GM18498 (cell line): ENCODE data around the gene ENGASE.

Experiments used
- ATAC-seq: cut with Tn5 transposase; IDR thresholded peaks from one replicate; pipeline ENCODE4 v1.9.1; 2021; ENCODE audit warnings: mild to moderate bottlenecking, moderate library complexity; ENCODE audit not compliant: unreplicated experiment

Gene ENGASE

DNA sequence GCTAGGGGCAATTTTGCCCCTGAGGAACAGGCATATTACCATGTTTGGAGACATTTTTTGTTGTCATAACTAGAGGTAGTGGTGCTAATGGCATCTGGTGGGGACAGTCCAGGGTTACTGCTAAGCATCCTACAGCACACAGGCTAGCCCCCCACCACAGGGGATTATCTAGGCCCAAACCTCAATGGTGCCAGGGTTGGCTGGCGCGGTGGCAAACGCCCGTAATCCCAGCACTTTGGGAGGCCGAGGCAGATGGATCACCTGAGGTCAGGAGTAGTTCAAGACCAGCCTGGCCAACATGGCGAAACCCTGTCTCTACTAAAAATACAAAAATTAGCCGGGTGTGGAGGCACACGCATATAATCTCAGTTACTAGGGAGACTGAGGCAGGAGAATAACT, 35.5 kb upstream of the ENGASE start:
- ATAC-seq: no peak

DNA sequence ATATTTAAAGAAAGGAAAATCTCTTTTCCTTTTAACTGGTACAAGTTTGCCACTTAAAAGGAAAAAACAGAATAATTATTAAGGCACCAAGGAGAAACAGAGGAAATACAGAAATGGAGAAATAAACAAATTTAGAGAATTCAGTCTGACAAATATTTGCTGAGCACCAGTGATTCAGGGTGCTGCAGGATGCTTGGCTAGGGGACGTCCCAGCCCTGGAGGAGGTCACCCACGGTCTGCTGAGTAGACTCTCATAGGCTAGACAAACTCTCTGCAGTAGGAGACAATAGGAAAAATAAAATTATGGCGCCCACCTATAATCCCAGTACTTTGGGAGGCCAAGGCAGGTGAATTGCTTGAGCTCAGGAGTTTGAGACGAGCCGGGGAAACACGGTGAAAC, 34.7 kb upstream of the ENGASE start:
- ATAC-seq: no peak

- no peak for ATAC-seq
Observed at GRCh38 chr17:79041041-79041570, 33.5 kb upstream of the ENGASE start.

DNA sequence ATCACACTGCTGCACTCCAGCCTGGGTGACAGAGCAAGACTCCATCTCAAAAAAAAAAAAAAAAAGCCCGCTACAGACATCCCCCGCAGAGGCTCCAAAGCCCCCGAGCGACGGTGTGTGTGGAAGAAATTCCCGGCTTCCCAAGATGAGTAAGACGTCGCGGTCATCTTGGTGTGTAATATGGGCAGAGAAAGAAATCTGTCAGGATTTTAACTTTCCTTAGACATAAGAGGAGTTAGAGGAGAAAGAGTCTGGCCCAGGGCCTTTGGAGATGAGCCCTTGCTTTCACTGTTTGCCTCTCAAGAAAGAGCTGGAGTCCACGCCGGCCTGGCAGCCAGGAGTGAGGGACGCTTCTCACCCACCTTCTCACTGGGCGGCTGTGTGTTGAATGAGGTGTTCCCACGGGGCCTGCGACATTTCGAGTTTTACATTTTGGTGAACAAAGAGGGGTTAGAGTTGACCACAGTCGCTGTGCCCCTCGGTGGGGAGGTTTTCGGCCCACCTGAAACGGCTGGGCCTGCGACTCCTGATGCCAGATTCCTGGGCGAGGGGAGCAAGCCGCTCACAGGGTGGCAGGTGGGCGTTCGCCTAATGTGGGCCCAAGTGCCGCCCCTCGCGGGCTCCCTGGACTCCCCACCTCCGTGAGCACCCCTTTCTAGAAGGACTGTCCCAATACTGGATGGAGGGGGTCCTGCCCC, 32.8 kb upstream of the ENGASE start:
- no peak for ATAC-seq

- ATAC-seq: no peak
Observed at GRCh38 chr17:79042421-79043190, 32.0 kb upstream of the ENGASE start.

DNA sequence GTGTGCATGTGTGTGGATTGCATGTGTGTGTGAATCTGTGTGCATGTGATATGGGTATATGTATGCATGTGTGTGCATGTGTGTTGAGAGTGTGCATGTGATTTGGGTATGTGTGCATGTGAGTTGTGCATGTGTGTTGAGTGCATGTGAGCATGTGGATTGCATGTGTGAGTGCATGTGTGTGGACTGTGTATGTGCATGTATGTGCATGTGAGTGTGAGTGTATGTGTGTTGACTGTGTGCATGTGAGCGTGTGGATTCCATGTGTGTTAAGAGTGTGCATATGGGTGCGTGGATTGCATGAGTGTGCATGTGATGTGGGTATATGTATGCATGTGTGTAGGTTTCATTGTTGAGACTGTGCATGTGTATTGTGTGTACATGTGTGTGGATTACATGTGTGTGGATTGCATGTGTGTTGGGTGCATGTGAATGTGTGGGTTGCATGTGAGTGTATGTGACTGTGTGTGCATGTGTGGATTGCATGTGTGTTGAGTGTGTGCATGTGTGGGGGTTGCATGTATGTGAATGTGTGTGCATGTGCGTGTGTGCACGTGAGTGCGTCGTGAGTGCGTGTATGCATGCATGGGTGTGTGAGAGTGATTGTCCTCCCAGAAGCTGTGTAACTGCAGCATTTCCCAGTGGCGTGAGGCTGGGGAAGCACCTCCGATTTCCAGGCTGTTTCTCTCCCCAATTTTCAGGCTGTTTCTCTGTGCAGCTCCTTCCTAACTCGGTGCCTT, 31.3 kb upstream of the ENGASE start:
- ATAC-seq: no peak

DNA sequence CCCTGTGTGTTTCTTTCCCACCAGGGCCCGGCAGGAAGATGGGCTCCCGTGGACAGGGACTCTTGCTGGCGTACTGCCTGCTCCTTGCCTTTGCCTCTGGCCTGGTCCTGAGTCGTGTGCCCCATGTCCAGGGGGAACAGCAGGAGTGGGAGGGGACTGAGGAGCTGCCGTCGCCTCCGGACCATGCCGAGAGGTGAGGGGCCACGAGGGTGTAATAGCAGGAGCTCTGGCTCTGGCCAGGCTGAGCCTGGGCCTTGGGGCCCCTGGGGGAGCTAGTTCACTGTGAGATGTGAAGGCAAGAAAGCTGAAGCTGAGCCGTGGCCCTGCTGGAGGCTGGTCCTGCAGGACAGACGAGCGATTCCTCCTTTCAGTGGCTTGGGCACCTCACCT, 30.7 kb upstream of the ENGASE start:
- ATAC-seq: no peak

DNA sequence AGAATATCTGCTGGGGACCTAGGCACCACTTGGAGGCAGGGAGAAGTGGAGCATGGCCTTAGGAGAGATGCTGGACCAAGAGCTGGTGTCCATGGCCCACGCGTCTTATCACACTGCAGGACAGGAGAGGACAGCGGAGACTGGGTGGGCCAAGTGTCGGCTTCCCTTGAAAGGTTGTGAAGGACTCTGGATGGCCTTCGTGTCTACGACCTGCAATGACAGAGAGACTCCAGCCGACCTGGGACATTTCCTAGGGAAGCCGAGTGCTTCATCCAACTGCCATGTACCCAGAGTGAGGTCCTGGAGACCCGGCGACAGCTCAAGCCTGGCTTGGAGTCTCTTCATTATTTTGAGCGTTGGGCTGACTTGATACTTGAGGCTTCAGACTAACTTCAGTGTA, 30.2 kb upstream of the ENGASE start:
- ATAC-seq: no peak

DNA sequence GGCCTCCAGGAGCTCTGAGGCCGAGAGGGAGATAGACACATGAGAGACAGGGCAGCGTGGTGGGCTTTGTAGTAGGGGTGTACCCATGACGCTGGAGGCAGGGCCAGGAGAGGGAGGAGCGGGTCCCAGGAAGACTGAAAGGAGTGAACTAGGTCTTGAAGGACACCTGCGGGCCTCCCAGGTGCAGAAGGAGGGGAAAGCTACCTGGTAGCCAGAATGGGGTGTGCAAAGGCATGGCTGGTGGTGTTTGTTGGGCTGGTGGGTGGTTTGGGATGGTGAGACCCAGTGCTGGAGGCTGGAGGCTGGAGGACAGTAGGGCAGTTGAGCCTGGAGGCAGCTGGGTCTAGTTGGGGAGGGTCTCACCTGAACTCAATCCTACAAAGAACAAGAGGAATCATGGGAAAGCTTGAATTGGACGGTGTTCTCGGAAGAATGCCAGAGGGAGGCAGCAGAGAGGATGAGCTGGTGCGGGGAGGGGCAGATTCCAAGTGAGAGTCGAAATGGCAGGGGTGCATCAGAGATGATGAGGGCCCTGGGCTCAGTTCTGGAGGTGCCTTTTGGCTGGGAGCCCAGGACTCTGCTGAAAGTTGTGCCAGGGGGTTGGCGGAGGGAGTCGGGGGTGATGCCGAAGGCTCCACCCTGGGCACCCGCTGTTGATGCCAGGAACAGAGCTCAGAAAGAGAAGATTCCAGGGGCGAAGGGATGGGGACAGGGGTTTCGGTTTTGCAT, 29.5 kb upstream of the ENGASE start:
- ATAC-seq: no peak

- peak; percentile 43 for ATAC-seq
Observed at GRCh38 chr17:79045842-79046196, 28.8 kb upstream of the ENGASE start.

GRCh38 chr17:79046197-79046915, 28.3 kb upstream of the ENGASE start:
- no peak for ATAC-seq

DNA sequence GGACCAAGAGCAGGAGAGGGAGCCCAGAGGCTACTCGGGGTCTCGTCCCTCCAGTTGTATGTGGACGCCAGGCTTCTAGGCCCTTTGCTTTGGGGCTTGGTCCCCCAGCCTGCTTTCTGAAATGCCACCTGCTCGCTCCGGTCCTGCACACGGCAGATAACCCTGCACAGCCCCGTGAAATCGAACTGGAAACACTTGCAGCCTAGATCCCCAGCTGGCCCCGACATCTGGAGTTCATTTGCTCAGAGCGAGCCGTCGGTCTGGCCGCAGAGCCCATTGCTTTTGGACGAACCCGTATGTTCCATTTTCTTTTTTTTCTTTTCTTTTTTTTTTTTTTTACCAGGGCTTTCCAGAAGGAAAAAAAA, 27.7 kb upstream of the ENGASE start:
- ATAC-seq: no peak

GRCh38 chr17:79047291-79047920, 27.2 kb upstream of the ENGASE start:
- no peak for ATAC-seq

DNA sequence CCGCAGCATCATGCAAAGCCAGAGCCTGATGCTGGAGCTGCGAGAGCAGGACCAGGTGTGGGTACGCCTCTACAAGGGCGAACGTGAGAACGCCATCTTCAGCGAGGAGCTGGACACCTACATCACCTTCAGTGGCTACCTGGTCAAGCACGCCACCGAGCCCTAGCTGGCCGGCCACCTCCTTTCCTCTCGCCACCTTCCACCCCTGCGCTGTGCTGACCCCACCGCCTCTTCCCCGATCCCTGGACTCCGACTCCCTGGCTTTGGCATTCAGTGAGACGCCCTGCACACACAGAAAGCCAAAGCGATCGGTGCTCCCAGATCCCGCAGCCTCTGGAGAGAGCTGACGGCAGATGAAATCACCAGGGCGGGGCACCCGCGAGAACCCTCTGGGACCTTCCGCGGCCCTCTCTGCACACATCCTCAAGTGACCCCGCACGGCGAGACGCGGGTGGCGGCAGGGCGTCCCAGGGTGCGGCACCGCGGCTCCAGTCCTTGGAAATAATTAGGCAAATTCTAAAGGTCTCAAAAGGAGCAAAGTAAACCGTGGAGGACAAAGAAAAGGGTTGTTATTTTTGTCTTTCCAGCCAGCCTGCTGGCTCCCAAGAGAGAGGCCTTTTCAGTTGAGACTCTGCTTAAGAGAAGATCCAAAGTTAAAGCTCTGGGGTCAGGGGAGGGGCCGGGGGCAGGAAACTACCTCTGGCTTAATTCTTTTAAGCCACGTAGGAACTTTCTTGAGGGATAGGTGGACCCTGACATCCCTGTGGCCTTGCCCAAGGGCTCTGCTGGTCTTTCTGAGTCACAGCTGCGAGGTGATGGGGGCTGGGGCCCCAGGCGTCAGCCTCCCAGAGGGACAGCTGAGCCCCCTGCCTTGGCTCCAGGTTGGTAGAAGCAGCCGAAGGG, 26.4 kb upstream of the ENGASE start:
- no peak for ATAC-seq

DNA sequence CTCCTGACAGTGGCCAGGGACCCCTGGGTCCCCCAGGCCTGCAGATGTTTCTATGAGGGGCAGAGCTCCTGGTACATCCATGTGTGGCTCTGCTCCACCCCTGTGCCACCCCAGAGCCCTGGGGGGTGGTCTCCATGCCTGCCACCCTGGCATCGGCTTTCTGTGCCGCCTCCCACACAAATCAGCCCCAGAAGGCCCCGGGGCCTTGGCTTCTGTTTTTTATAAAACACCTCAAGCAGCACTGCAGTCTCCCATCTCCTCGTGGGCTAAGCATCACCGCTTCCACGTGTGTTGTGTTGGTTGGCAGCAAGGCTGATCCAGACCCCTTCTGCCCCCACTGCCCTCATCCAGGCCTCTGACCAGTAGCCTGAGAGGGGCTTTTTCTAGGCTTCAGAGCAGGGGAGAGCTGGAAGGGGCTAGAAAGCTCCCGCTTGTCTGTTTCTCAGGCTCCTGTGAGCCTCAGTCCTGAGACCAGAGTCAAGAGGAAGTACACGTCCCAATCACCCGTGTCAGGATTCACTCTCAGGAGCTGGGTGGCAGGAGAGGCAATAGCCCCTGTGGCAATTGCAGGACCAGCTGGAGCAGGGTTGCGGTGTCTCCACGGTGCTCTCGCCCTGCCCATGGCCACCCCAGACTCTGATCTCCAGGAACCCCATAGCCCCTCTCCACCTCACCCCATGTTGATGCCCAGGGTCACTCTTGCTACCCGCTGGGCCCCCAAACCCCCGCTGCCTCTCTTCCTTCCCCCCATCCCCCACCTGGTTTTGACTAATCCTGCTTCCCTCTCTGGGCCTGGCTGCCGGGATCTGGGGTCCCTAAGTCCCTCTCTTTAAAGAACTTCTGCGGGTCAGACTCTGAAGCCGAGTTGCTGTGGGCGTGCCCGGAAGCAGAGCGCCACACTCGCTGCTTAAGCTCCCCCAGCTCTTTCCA, 25.5 kb upstream of the ENGASE start:
- no peak for ATAC-seq

DNA sequence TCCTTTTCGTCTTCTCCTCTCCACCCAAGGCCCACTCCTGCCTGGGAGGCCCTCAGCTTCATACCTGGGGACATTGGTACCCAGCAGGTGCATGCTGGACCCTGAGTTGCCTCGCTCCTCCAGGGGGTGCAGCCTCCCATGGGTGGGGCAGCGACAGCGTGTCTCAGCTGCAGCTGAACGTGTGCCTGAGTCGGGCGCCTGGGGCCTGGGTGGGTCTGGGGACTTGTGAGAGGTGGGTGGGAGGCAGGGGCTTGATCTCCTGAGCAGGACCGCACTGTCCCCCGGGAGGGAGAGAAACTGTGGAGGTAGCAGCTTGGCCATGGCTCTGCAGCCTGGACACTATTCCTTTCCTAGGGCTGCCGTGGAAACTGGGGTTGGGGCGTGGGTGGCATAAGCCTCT, 24.8 kb upstream of the ENGASE start:
- ATAC-seq: no peak

GRCh38 chr17:79050551-79050950, 24.1 kb upstream of the ENGASE start:
- no peak for ATAC-seq

DNA sequence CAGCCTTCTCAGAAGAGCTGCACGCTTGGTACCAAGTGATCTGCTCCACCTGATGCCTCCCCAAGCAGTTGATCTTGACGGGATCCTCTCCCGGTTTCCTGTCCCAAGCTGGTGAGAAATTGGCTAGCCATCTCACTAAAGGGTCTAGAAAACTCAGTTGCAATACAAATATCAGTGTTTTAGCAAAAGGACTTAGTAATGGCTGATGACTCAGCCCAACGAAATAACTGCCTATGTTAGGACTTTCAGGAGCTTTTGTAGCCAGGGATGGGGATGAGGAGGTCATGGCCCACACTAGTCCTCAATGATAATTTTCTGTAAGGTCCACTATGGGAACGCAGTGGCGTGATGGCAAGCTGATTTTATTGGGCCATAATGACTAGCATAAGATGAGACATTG, 23.3 kb upstream of the ENGASE start:
- no peak for ATAC-seq
